Esophagus squamous epithelium (tissue), 5 donors: Measurements from ENCODE around the gene NEUROD6. TPM values are rescaled to one million over a fixed set of nuclear protein-coding genes. Genes with fewer than 3 reads are reported as not detected.

Source experiments
- DNase-seq: peaks from one replicate; lab custom pipeline; 2025; lab: John Stamatoyannopoulos, UW
- H3K27ac ChIP-seq, 4 donors: fragments of 200-600 bp; sonication (generic); one replicate each; pipeline ENCODE4 v1.5.1; 2016 to 2019; ENCODE audit warnings: mild to moderate bottlenecking in 1 of 4
- H3K27me3 ChIP-seq, 4 donors: fragments of 200-600 bp; sonication (generic); 1 replicate in 3 of 4; 2 replicates in 1 of 4; pipeline versions ENCODE4 v1.5.1 to v1.6.0; 2017 to 2021; ENCODE audit warnings: antibody characterized with exemption in 1 of 4
- H3K36me3 ChIP-seq, 3 donors: fragments of 200-600 bp; sonication (generic); one replicate each; pipeline ENCODE4 v1.5.1; 2016 to 2019
- H3K4me1 ChIP-seq, 3 donors: fragments of 200-600 bp; sonication (generic); one replicate each; pipeline ENCODE4 v1.5.1; 2017 to 2019
- H3K4me3 ChIP-seq, 4 donors: fragments of 200-600 bp; sonication (generic); 1 replicate in 3 of 4; 2 replicates in 1 of 4; pipeline ENCODE4 v1.5.1; 2016 to 2019; ENCODE audit warnings: mild to moderate bottlenecking in 2 of 4, moderate library complexity in 1 of 4
- H3K9me3 ChIP-seq, 3 donors: fragments of 200-600 bp; sonication (generic); one replicate each; pipeline ENCODE4 v1.5.1; 2016 to 2019
- POLR2A ChIP-seq, 4 donors: fragments of 450-650 bp; IDR thresholded peaks; one replicate each; pipeline ENCODE4 v1.6.1; 2017; ENCODE audit warnings: antibody characterized with exemption in 4 of 4, mild to moderate bottlenecking in 4 of 4, moderate library complexity in 3 of 4
- WGBS, 2 donors: methylation state at CpG; one replicate each; pipeline ENCODE4 v1.1.5; 2018; 5-methylcytosine and 5-hydroxymethylcytosine counted together
- intact Hi-C: fragments of 100-400 bp; cut with DNase I; formaldehyde crosslinking; loops from one replicate; pipeline ENCODE4 v1.15.0; 2022
- total RNA-seq, 4 donors: library from RNA; depleted of rRNA; stranded (reverse); fragments of >200 nt; gene quantifications; one replicate each; pipeline ENCODE4 v1.1.0, GENCODE V29; 2016
- TF ChIP-seq, protein P1 (sequence below), 6 experiments: fragments of 450-650 bp in 4 of 6; fragments of 200-600 bp in 2 of 6; sonication (generic) in 2 of 6; IDR thresholded peaks; one replicate each; pipeline ENCODE4 v1.5.1; 2016 to 2019; ENCODE audit warnings: antibody characterized with exemption in 6 of 6, mild to moderate bottlenecking in 4 of 6, moderate library complexity in 4 of 6
- donor health status: DM: yes; HTN: yes; CAD: no.

The NEUROD6 gene
- total RNA-seq, 4 donors from 2014 or later: not detected

DNA sequence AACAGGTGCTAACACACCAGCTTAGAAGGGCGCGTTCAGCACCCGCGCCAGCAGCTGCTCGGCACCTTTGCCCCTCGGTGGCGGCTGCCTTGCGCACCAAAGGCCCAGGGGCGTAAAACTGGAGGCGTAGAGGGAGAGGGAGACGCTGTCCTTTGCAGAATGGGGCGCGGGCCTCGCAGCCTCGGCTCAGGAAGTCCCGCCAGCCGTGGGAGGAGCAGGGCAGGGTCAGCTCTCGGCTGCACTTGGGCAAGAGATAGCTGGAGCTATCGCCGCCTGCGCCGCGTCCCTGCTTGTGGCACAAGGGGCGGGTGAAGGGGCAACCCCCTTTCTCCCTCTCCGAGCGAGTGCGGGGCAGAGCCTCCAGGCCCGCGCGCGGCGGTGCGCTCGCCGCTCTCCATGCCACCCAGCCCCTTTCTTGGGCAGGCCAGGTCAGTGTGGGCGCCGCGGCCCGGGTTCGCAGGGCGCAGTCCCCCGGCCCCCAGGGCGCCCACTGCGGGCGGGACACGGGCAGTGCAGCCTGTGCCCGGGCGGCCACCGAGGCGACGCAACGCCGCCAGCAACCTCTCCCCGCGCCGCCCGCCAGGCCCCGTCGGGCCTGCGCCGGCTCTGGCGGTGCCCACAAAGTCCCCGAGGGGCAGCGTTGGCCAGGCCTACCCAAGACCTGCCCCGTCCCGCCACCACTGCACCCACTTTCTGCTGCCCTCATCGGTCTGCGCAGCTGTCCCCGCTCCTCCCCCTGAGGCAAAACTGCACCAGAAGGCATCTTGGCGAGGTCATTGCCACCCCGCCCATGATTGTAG, 4.1 kb downstream of the NEUROD6 start:
- DNase-seq: no peak
- intact Hi-C loops: no loop called here
- Histone ChIP-seq H3K4me3 (peak overlapping the region in 2 of 4 donors; percentile 3 to 42), H3K27me3 (peaks cover 0 to 52% (median 6%) of the 10 kb centered on the region in 4 donors), H3K4me1 (peaks cover 0 to 14% (median 5%) of the 10 kb centered on the region in 3 donors), H3K36me3 (no peaks in the 10 kb centered on the region), H3K9me3 (no peaks in the 10 kb centered on the region), H3K27ac (no peak overlapping the region)
- WGBS, 2 donors: 20 to 21% methylated on average over 1 to 3 of the region's 71 CpGs
- TF ChIP-seq POLR2A (IDR thresholded peaks at IDR 0.05): no peak
- TF ChIP-seq, protein P1, sequence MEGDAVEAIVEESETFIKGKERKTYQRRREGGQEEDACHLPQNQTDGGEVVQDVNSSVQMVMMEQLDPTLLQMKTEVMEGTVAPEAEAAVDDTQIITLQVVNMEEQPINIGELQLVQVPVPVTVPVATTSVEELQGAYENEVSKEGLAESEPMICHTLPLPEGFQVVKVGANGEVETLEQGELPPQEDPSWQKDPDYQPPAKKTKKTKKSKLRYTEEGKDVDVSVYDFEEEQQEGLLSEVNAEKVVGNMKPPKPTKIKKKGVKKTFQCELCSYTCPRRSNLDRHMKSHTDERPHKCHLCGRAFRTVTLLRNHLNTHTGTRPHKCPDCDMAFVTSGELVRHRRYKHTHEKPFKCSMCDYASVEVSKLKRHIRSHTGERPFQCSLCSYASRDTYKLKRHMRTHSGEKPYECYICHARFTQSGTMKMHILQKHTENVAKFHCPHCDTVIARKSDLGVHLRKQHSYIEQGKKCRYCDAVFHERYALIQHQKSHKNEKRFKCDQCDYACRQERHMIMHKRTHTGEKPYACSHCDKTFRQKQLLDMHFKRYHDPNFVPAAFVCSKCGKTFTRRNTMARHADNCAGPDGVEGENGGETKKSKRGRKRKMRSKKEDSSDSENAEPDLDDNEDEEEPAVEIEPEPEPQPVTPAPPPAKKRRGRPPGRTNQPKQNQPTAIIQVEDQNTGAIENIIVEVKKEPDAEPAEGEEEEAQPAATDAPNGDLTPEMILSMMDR (IDR thresholded peaks at IDR 0.05): no peak

DNA sequence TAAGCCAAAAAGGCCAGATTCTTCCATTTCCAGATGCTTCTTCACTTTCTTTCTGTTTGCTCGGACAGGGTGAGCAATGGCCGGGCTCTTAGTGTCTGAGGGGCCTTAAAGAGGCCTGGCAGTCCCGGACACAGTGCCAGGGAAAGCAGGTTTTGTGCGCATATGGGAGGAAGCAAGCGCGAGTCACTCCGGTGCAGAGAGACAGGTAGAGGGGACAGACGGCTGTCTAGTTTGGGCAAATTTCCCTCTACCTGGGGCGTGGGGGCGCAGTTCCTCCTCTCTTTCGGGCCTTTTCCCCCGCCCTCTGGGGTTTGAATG, 4.7 kb downstream of the NEUROD6 start:
- H3K27me3 ChIP-seq: peaks cover 0 to 51% (median 6%) of the 10 kb centered on the region in 4 donors
- H3K27ac ChIP-seq: no peak overlapping the region
- H3K4me3 ChIP-seq: peak overlapping the region in 2 of 4 donors; percentile 3 to 42
- H3K9me3 ChIP-seq: no peaks in the 10 kb centered on the region
- H3K4me1 ChIP-seq: peaks cover 0 to 14% (median 5%) of the 10 kb centered on the region in 3 donors
- TF ChIP-seq, protein P1 (IDR thresholded peaks at IDR 0.05): no peak
- TF ChIP-seq POLR2A (IDR thresholded peaks at IDR 0.05): no peak
- intact Hi-C loops: no loop called here
- DNase-seq: no peak
- no peaks in the 10 kb centered on the region for H3K36me3 ChIP-seq
- 15 to 18% methylated on average over 4 to 9 of the region's 12 CpGs for WGBS, 2 donors

DNA sequence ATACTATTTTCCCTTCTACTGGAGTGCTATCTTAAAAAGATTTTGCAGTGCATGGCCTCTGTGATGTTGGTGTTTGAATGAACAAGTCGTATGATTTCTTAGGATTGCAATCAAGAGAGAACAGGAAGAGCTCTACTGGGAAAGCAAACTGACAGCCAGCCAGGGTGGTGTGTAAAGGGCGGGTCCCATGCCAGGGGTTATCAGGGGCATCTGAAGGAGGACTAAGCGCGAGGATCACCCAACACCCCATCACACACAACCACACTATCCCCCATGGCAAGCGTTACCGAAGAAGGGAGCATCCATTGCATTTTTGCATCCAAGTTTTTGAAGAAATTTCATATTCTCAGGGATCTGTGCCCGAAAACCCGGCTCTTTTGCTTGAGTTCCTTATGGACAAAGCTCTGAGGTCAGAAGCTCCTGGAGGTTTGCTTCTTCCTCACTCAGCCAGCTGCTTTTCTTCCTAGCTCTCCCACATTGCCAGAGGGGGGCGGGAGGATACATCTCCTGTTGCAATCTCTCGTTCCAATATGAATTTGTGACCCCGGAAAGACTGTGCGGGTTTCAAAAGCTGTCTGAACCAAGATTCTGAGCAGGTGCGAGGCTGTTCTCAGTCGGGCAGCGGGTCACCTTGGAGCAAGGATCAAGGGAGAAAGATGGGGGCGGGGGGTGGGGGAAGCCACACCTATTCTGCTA, 5.2 kb downstream of the NEUROD6 start:
- no peak for TF ChIP-seq POLR2A (IDR thresholded peaks at IDR 0.05)
- DNase-seq: no peak
- Histone ChIP-seq H3K4me3 (peak overlapping the region in 1 of 4 donors; percentile 3), H3K4me1 (peaks cover 0 to 14% (median 5%) of the 10 kb centered on the region in 3 donors), H3K9me3 (no peaks in the 10 kb centered on the region), H3K27me3 (peaks cover 0 to 48% (median 6%) of the 10 kb centered on the region in 4 donors), H3K27ac (no peak overlapping the region), H3K36me3 (no peaks in the 10 kb centered on the region)
- 44 to 48% methylated on average over 16 of the region's 16 CpGs for WGBS, 2 donors
- intact Hi-C loops: no loop called here

DNA sequence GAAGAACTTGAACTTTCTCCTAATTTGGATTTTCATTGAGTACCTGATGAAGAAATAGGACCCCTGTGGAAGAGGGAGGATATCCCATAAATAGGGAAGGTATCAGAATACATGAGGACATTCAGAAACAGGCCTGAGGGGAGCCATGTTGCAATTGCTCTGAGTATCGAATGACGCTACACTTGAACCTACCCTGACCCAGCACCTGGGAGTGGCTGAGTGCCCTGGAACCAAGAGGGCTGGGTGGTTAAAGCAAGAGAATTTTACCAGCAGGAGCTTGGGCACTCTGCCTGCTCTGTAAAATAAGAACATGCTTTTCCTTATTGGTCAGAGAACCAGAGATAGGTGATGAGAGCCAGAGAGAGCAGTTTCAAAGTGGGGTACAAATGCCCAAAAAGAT, 7.2 kb downstream of the NEUROD6 start:
- no peak overlapping the region for H3K4me3 ChIP-seq
- 64 to 73% methylated on average over 2 of the region's 2 CpGs for WGBS, 2 donors
- H3K4me1 ChIP-seq: peaks cover 0 to 14% (median 5%) of the 10 kb centered on the region in 3 donors
- no peak for DNase-seq
- intact Hi-C loops: no loop called here
- H3K27ac ChIP-seq: no peak overlapping the region
- no peak for TF ChIP-seq POLR2A (IDR thresholded peaks at IDR 0.05)
- peaks cover 0 to 35% (median 6%) of the 10 kb centered on the region in 4 donors for H3K27me3 ChIP-seq
- no peaks in the 10 kb centered on the region for H3K9me3 ChIP-seq
- no peaks in the 10 kb centered on the region for H3K36me3 ChIP-seq

DNA sequence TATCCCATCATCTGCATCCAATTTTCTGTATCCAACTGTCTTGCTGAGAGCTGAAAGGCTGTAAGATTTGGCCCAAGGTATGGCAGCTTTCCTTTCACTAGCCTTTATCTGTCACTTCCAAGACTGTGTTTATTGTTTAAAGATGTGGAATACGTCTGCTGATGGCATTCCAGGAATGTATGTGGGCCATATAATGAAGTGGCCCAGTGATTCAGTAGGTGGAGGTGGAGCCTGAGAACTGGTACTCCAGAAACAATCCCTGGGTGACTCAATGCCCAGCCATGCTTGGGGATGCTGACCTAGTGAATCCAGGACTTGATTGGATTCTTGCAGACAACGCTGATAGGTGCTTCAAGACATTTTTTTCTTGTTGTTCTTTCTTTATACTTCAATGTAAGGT, 13.5 kb downstream of the NEUROD6 start:
- no peak overlapping the region for H3K4me3 ChIP-seq
- no peak for DNase-seq
- no peaks in the 10 kb centered on the region for H3K27me3 ChIP-seq
- no peaks in the 10 kb centered on the region for H3K9me3 ChIP-seq
- no peaks in the 10 kb centered on the region for H3K36me3 ChIP-seq
- intact Hi-C loops: no loop called here
- 53 to 73% methylated on average over 2 of the region's 2 CpGs for WGBS, 2 donors
- no peak overlapping the region for H3K27ac ChIP-seq
- H3K4me1 ChIP-seq: no peaks in the 10 kb centered on the region
- TF ChIP-seq, protein P1 (IDR thresholded peaks at IDR 0.05): no peak
- TF ChIP-seq POLR2A (IDR thresholded peaks at IDR 0.05): no peak

DNA sequence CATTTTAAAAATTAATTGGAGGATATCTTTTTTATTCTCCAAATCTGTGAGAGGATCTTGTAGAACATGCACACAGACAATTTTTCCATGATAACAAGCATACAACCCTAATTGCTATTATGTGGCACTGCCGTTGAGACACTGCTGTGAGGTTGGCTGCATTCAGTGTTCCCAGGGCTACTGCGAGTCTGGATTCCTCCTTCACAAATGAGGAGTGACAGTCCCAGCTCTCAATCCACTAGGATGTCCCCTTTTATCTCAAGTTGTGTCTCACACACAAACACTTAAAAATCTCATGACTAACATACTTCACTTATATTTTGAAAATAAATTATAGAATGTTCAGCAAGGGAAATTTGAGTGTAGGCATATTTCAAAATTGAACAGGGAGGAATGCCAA, 14.1 kb downstream of the NEUROD6 start:
- H3K4me1 ChIP-seq: no peaks in the 10 kb centered on the region
- no peak for DNase-seq
- no peaks in the 10 kb centered on the region for H3K27me3 ChIP-seq
- no peaks in the 10 kb centered on the region for H3K9me3 ChIP-seq
- intact Hi-C loops: no loop called here
- H3K27ac ChIP-seq: no peak overlapping the region
- H3K4me3 ChIP-seq: no peak overlapping the region
- WGBS, 2 donors: 52 to 75% methylated on average over 2 of the region's 2 CpGs
- no peak for TF ChIP-seq POLR2A (IDR thresholded peaks at IDR 0.05)
- TF ChIP-seq, protein P1 (IDR thresholded peaks at IDR 0.05): no peak
- no peaks in the 10 kb centered on the region for H3K36me3 ChIP-seq
